ENCODE measurements around the gene TNXB. TPM values are rescaled to one million over a fixed set of nuclear protein-coding genes. Genes with fewer than 3 reads are reported as not detected.

Gene TNXB
- total RNA-seq, 1 experiment from 2014 or later: 10.6 TPM

- Mint-ChIP-seq H3K4me3 (ENCODE audit: low read depth, unreplicated experiment) (peak overlapping the region; percentile 15), H3K27me3 (ENCODE audit: unreplicated experiment) (peaks cover 94% of the 10 kb centered on the region), H3K9me3 (ENCODE audit: low read depth, unreplicated experiment) (no peaks in the 10 kb centered on the region)
Measured at GRCh38 chr6:32086661-32087573, 22.2 kb downstream of the TNXB start.

GRCh38 chr6:32085759-32086459 is 23.2 kb downstream of the TNXB start:
- no peaks in the 10 kb centered on the region for H3K36me3 Mint-ChIP-seq (ENCODE audit: insufficient read depth, unreplicated experiment)
- intact Hi-C loops (cut with micrococcal nuclease; ENCODE audit: unreplicated experiment): no loop called here
- H3K4me1 Mint-ChIP-seq (ENCODE audit: low read depth, unreplicated experiment): peaks cover 9% of the 10 kb centered on the region
- H3K27ac Mint-ChIP-seq (ENCODE audit: unreplicated experiment): peak overlapping the region; percentile 29
- no peak overlapping the region for H3K4me3 Mint-ChIP-seq (ENCODE audit: low read depth, unreplicated experiment)
- no TSS peak for BruUV-seq (replicated peaks)
- CTCF ChIA-PET: no interaction called here
- peaks cover 94% of the 10 kb centered on the region for H3K27me3 Mint-ChIP-seq (ENCODE audit: unreplicated experiment)
- DNase-seq: no peak
- H3K9me3 Mint-ChIP-seq (ENCODE audit: low read depth, unreplicated experiment): no peaks in the 10 kb centered on the region
- no peak for TF ChIP-seq CTCF (IDR thresholded peaks at IDR 0.05; ENCODE audit: unreplicated experiment)

More at GRCh38 chr6:32086661-32087573, 22.2 kb downstream of the TNXB start:
- no peak for TF ChIP-seq CTCF (IDR thresholded peaks at IDR 0.05; ENCODE audit: unreplicated experiment)
- Mint-ChIP-seq H3K27ac (ENCODE audit: unreplicated experiment) (peak overlapping the region; percentile 29), H3K4me1 (ENCODE audit: low read depth, unreplicated experiment) (peaks cover 9% of the 10 kb centered on the region), H3K36me3 (ENCODE audit: insufficient read depth, unreplicated experiment) (no peaks in the 10 kb centered on the region)
- DNase-seq: peak; percentile 36
- intact Hi-C loops (cut with micrococcal nuclease; ENCODE audit: unreplicated experiment): no loop called here
- CTCF ChIA-PET: interaction anchor here (0.6 to 1.6 kb wide), 5 partner anchors 10 to 189 kb away, joined by 3 to 6 read pairs (median 3); partner anchors contain the start of gene EHMT2
- BruUV-seq (replicated peaks): no TSS peak

- H3K36me3 Mint-ChIP-seq (ENCODE audit: insufficient read depth, unreplicated experiment): no peaks in the 10 kb centered on the region
- H3K4me1 Mint-ChIP-seq (ENCODE audit: low read depth, unreplicated experiment): peaks cover 9% of the 10 kb centered on the region
- H3K27me3 Mint-ChIP-seq (ENCODE audit: unreplicated experiment): peaks cover 89% of the 10 kb centered on the region
- H3K9me3 Mint-ChIP-seq (ENCODE audit: low read depth, unreplicated experiment): no peaks in the 10 kb centered on the region
- DNase-seq: no peak
- H3K4me3 Mint-ChIP-seq (ENCODE audit: low read depth, unreplicated experiment): no peak overlapping the region
- no peak for TF ChIP-seq CTCF (IDR thresholded peaks at IDR 0.05; ENCODE audit: unreplicated experiment)
- intact Hi-C loops (cut with micrococcal nuclease; ENCODE audit: unreplicated experiment): no loop called here
- CTCF ChIA-PET: interaction anchor here (0.6 kb wide), 1 partner anchor 15 kb away, joined by 6 read pairs; no protein-coding TSS in a partner anchor
- H3K27ac Mint-ChIP-seq (ENCODE audit: unreplicated experiment): no peak overlapping the region
- BruUV-seq (replicated peaks): no TSS peak
Measured at GRCh38 chr6:32084780-32085179, 24.4 kb downstream of the TNXB start.

GRCh38 chr6:32083812-32084768 is 25.0 kb downstream of the TNXB start:
- H3K36me3 Mint-ChIP-seq (ENCODE audit: insufficient read depth, unreplicated experiment): no peaks in the 10 kb centered on the region
- CTCF ChIA-PET: interaction anchor here (0.6 kb wide), 1 partner anchor 15 kb away, joined by 6 read pairs; no protein-coding TSS in a partner anchor
- H3K27ac Mint-ChIP-seq (ENCODE audit: unreplicated experiment): no peak overlapping the region
- intact Hi-C loops (cut with micrococcal nuclease; ENCODE audit: unreplicated experiment): no loop called here
- no peak overlapping the region for H3K4me3 Mint-ChIP-seq (ENCODE audit: low read depth, unreplicated experiment)
- DNase-seq: no peak
- H3K4me1 Mint-ChIP-seq (ENCODE audit: low read depth, unreplicated experiment): peaks cover 9% of the 10 kb centered on the region
- no peaks in the 10 kb centered on the region for H3K9me3 Mint-ChIP-seq (ENCODE audit: low read depth, unreplicated experiment)
- BruUV-seq (replicated peaks): no TSS peak
- TF ChIP-seq CTCF (IDR thresholded peaks at IDR 0.05; ENCODE audit: unreplicated experiment): no peak
- peaks cover 83% of the 10 kb centered on the region for H3K27me3 Mint-ChIP-seq (ENCODE audit: unreplicated experiment)

Data from Calu3 (cell line).